Measurements from ENCODE around the gene NOXRED1.

GRCh38 chr14:77457522-77458248 is 34.4 kb upstream of the NOXRED1 start, which contains the start of the genes AHSA1 and VIPAS39:
- peak; percentile 39; the same call in 1 of the 2 replicates for TF ChIP-seq POLR2AphosphoS5 (IDR thresholded peaks at IDR 0.05; ENCODE audit: low read depth, low read length)
- TF ChIP-seq REST (IDR thresholded peaks at IDR 0.05; ENCODE audit: insufficient read depth in 1 of 2, low read depth in 2 of 2, low read length in 2 of 2) = peak in 1 of 2 experiments; percentile 45; a peak in 1 of 4 replicates
- peak; percentile 23 for TF ChIP-seq FOXP2 (optimal IDR thresholded peaks at IDR 0.05; ENCODE audit: borderline replicate concordance, extremely low read depth, extremely low read length, insufficient read depth)
